B cell (primary cell): ENCODE measurements around the gene LRCH1. TPM values are rescaled to one million over a fixed set of nuclear protein-coding genes. Genes with fewer than 3 reads are reported as not detected.

Experiments
- ATAC-seq: fragments of 200-7000 bp; cut with Tn5 transposase; one replicate; pipeline ENCODE4 v1.10.0; 2021; ENCODE audit warnings: low read depth, mild to moderate bottlenecking, moderate number of reproducible peaks, moderate library complexity
- CTCF ChIA-PET: fragments of 350-600 bp; sonication (Branson Sonifier 250); formaldehyde crosslinking; loops from one replicate; lab custom pipeline; 2021; ENCODE audit warnings: antibody characterized with exemption, inconsistent platforms; lab: Charles Lee
- POLR2A ChIA-PET: fragments of 350-600 bp; sonication (Branson Sonifier 250); formaldehyde crosslinking; loops from one replicate; lab custom pipeline; 2021; ENCODE audit warnings: antibody characterized with exemption; lab: Charles Lee
- DNase-seq: peaks from one replicate; pipeline ENCODE4 v3.0.0; 2013
- H2AFZ ChIP-seq: 2 replicates; pipeline ENCODE4 v1.6.1; 2012; ENCODE audit warnings: mild to moderate bottlenecking, low read depth, low read length; ENCODE audit not compliant: insufficient read depth, poor library complexity, severe bottlenecking
- H3K27ac ChIP-seq, 2 donors: 1 replicate in 1 of 2; 2 replicates in 1 of 2; pipeline ENCODE4 v1.5.1; 2012 to 2013; ENCODE audit warnings: low read length in 2 of 2, mild to moderate bottlenecking in 2 of 2, moderate library complexity in 1 of 2
- H3K27me3 ChIP-seq, 4 experiments: fragments of 200-600 bp in 1 of 4; sonication (generic) in 1 of 4; replicated peaks in 1 of 4; 1 replicate in 2 of 4; 2 replicates in 2 of 4; pipeline versions ENCODE4 v1.6.1 to v1.7.0; 2013 to 2016; ENCODE audit warnings: low read length in 3 of 4, mild to moderate bottlenecking in 2 of 4, mixed read lengths in 1 of 4, moderate library complexity in 1 of 4; ENCODE audit not compliant: insufficient read depth in 4 of 4, control insufficient read depth in 3 of 4; ENCODE audit errors: control extremely low read depth in 1 of 4
- H3K36me3 ChIP-seq, 2 experiments: replicated peaks in 1 of 2; 1 replicate in 1 of 2; 2 replicates in 1 of 2; pipeline versions ENCODE4 v1.6.1 to v1.7.1; 2013; ENCODE audit warnings: low read length in 1 of 2; ENCODE audit not compliant: insufficient read depth in 2 of 2, control insufficient read depth in 1 of 2; ENCODE audit errors: control extremely low read depth in 1 of 2, extremely low read depth in 1 of 2
- H3K4me1 ChIP-seq, 2 donors: fragments of 200-600 bp in 1 of 2; sonication (generic) in 1 of 2; 1 replicate in 1 of 2; 2 replicates in 1 of 2; pipeline versions ENCODE4 v1.5.1 to v1.6.1; 2013 to 2017; ENCODE audit warnings: low read length in 2 of 2; ENCODE audit not compliant: control insufficient read depth in 2 of 2, insufficient read depth in 2 of 2
- H3K4me2 ChIP-seq: replicated peaks from 2 replicates; pipeline ENCODE3; 2012; ENCODE audit warnings: mild to moderate bottlenecking, low read depth, low read length; ENCODE audit not compliant: poor library complexity, severe bottlenecking
- H3K4me3 ChIP-seq, 5 experiments: fragments of 200-600 bp in 1 of 5; sonication (generic) in 1 of 5; 1 replicate in 3 of 5; 2 replicates in 2 of 5; pipeline versions ENCODE4 v1.5.1 to v1.7.0; 2011 to 2016; ENCODE audit warnings: low read length in 4 of 5, mild to moderate bottlenecking in 4 of 5, low read depth in 2 of 5, control low read depth in 1 of 5, moderate library complexity in 1 of 5; ENCODE audit not compliant: insufficient read depth in 1 of 5; ENCODE audit errors: control extremely low read depth in 1 of 5, extremely low read depth in 1 of 5
- H3K79me2 ChIP-seq: fragments of 200-600 bp; sonication (generic); one replicate; pipeline ENCODE4 v1.6.0; 2016; ENCODE audit warnings: low read length; ENCODE audit not compliant: control insufficient read depth, insufficient read depth
- H3K9ac ChIP-seq: fragments of 200-600 bp; sonication (generic); 2 replicates; pipeline ENCODE4 v1.6.1; 2017; ENCODE audit warnings: mild to moderate bottlenecking, low read length, moderate library complexity
- H3K9me3 ChIP-seq, 3 donors: one replicate each; pipeline versions ENCODE4 v1.6.1 to v1.7.1; 2013; ENCODE audit warnings: low read length in 2 of 3; ENCODE audit not compliant: control insufficient read depth in 2 of 3, insufficient read depth in 1 of 3; ENCODE audit errors: control extremely low read depth in 1 of 3
- H4K20me1 ChIP-seq: 2 replicates; pipeline ENCODE4 v1.6.0; 2012; ENCODE audit warnings: mild to moderate bottlenecking, low read length; ENCODE audit not compliant: insufficient read depth, control insufficient read depth, poor library complexity, severe bottlenecking
- H3K27ac Mint-ChIP-seq: one replicate; pipeline ENCODE4 v1.8.0; 2021; ENCODE audit warnings: mixed read lengths
- H3K27me3 Mint-ChIP-seq: one replicate; pipeline ENCODE4 v1.8.0; 2021; ENCODE audit warnings: mixed read lengths
- H3K4me1 Mint-ChIP-seq: one replicate; pipeline ENCODE4 v1.8.0; 2021; ENCODE audit warnings: mixed read lengths
- H3K4me3 Mint-ChIP-seq: one replicate; pipeline ENCODE4 v1.8.0; 2021; ENCODE audit warnings: mixed read lengths
- H3K9me3 Mint-ChIP-seq: one replicate; pipeline ENCODE4 v1.8.0; 2022; ENCODE audit warnings: mixed read lengths; ENCODE audit not compliant: insufficient read depth
- CTCF ChIP-seq: fragments of 200-600 bp; IDR thresholded peaks from one replicate; pipeline ENCODE4 v1.8.0; 2022; ENCODE audit warnings: antibody characterized with exemption, mild to moderate bottlenecking
- EZH2 ChIP-seq: IDR thresholded peaks from 2 replicates; pipeline ENCODE4 v1.6.1; 2012; ENCODE audit warnings: borderline replicate concordance, low read depth, mild to moderate bottlenecking, moderate library complexity, low read length; ENCODE audit not compliant: insufficient read depth, poor library complexity, severe bottlenecking
- WGBS: methylation state at CpG from one replicate; pipeline ENCODE4 v1.1.5; 2013; ENCODE audit warnings: missing lambda C conversion rate; ENCODE audit not compliant: insufficient coverage; 5-methylcytosine and 5-hydroxymethylcytosine counted together
- intact Hi-C: fragments of 100-400 bp; cut with micrococcal nuclease; formaldehyde crosslinking; loops from one replicate; pipeline ENCODE4 v1.10.0; 2022
- polyA plus RNA-seq: library from polyadenylated mRNA; depleted of rRNA; stranded (reverse); fragments of >200 nt; gene quantifications from 2 replicates; pipeline ENCODE4 v1.2.3, GENCODE V29; 2012
- total RNA-seq, 2 donors: library from RNA; stranded (reverse); fragments of 120-200 nt in 1 of 2; gene quantifications; 1 replicate in 1 of 2; 2 replicates in 1 of 2; pipeline versions ENCODE4 v1.2.3 to v1.2.4, GENCODE V29; 2013 to 2022

The LRCH1 gene
- total and polyA plus RNA-seq, 2 donors (not counting 1 experiment from before 2014, with no cell fraction given): 13.0 to 50.3 TPM

GRCh38 chr13:46578590-46578975 is 25.6 kb downstream of the LRCH1 start:
- Histone ChIP-seq H2AFZ (no peak overlapping the region), H3K36me3 (peaks cover 0 to 3% of the 10 kb centered on the region in 2 experiments), H3K27me3 (no peaks in the 10 kb centered on the region), H4K20me1 (peaks cover 40% of the 10 kb centered on the region), H3K4me1 (peaks cover 69 to 71% of the 10 kb centered on the region in 2 donors), H3K4me3 (no peak overlapping the region), H3K9me3 (no peaks in the 10 kb centered on the region), H3K79me2 (peaks cover 98% of the 10 kb centered on the region), H3K9ac (peak overlapping the region; percentile 29), H3K27ac (peak overlapping the region; percentile 43 to 68), H3K4me2 (peak overlapping the region; percentile 71)
- intact Hi-C loops: loop anchor here (2.0 to 5.0 kb wide), 3 partner anchors 16 to 89 kb away; no protein-coding TSS in a partner anchor
- Mint-ChIP-seq H3K9me3 (no peaks in the 10 kb centered on the region), H3K27ac (peak overlapping the region; percentile 73), H3K4me3 (peak overlapping the region; percentile 61), H3K27me3 (no peaks in the 10 kb centered on the region), H3K4me1 (peaks cover 85% of the 10 kb centered on the region)
- ATAC-seq (peak; percentile 74), DNase-seq (peak; percentile 57)
- POLR2A ChIA-PET: interaction anchor here (0.8 to 1.6 kb wide), 2 partner anchors 13 to 97 kb away, joined by 3 to 8 read pairs; no protein-coding TSS in a partner anchor
- 5% methylated on average over 2 of the region's 3 CpGs for WGBS
- CTCF ChIA-PET: interaction anchor here (1.0 to 2.1 kb wide), 7 partner anchors 8 to 143 kb away, joined by 3 to 16 read pairs (median 4); no protein-coding TSS in a partner anchor
- TF ChIP-seq CTCF (no peak), EZH2 (no peak)

GRCh38 chr13:46580362-46580839 is 27.4 kb downstream of the LRCH1 start:
- H3K27me3 ChIP-seq: no peaks in the 10 kb centered on the region
- H3K4me2 ChIP-seq: peak overlapping the region; percentile 43
- intact Hi-C loops: loop anchor here (1.0 kb wide), 1 partner anchor 8 kb away; no protein-coding TSS in a partner anchor
- Mint-ChIP-seq H3K27me3 (no peaks in the 10 kb centered on the region), H3K9me3 (no peaks in the 10 kb centered on the region), H3K27ac (peak overlapping the region; percentile 66), H3K4me1 (peaks cover 89% of the 10 kb centered on the region), H3K4me3 (peak overlapping the region; percentile 24)
- peak overlapping the region; percentile 3 for H3K9ac ChIP-seq
- H2AFZ ChIP-seq: no peak overlapping the region
- ChIA-PET POLR2A (no interaction called here), CTCF (interaction anchor here (0.6 to 2.2 kb wide), 4 partner anchors 14 to 112 kb away, joined by 3 to 13 read pairs (median 4); no protein-coding TSS in a partner anchor)
- peaks cover 0 to 3% of the 10 kb centered on the region in 2 experiments for H3K36me3 ChIP-seq
- no peaks in the 10 kb centered on the region for H3K9me3 ChIP-seq
- peaks cover 33% of the 10 kb centered on the region for H4K20me1 ChIP-seq
- no peak for ATAC-seq
- peak overlapping the region in 1 of 2 donors; percentile 68 for H3K27ac ChIP-seq
- WGBS: 40% methylated on average over 4 of the region's 5 CpGs
- H3K4me1 ChIP-seq: peaks cover 69 to 76% of the 10 kb centered on the region in 2 donors
- H3K79me2 ChIP-seq: peaks cover 99% of the 10 kb centered on the region
- peak overlapping the region in 1 of 5 experiments; percentile 3 for H3K4me3 ChIP-seq
- TF ChIP-seq EZH2: no peak
- DNase-seq: no peak
